Globus pallidus (tissue), 1 donor: ENCODE results near the gene SPESP1.
"Not testable (repeated sequence)": the region's sequence is repeated elsewhere in the genome, so short reads cannot be mapped to it uniquely, and the experiment has no call there.

Experiments
- DNase-seq: peaks from one replicate; pipeline ENCODE4 v3.0.0-alpha.2; 2015; ENCODE audit warnings: low spot score

Gene SPESP1

GRCh38 chr15:68963719-68964118 lies 33.4 kb downstream of the SPESP1 start:
- DNase-seq, result not testable (repeated sequence)

GRCh38 chr15:68966996-68967395 lies 36.7 kb downstream of the SPESP1 start:
- DNase-seq, result no peak

- no peak for DNase-seq
Measured at GRCh38 chr15:68967948-68968347, 37.6 kb downstream of the SPESP1 start.

- DNase-seq, result no peak
Measured at GRCh38 chr15:68969298-68969697, 39.0 kb downstream of the SPESP1 start.

- no peak for DNase-seq
Measured at GRCh38 chr15:68972201-68973065, 42.1 kb downstream of the SPESP1 start.

GRCh38 chr15:68975651-68976160 lies 45.4 kb downstream of the SPESP1 start:
- DNase-seq, result not testable (repeated sequence)

- not testable (repeated sequence) for DNase-seq
Measured at GRCh38 chr15:68977426-68977825, 47.1 kb downstream of the SPESP1 start.

GRCh38 chr15:68979006-68979405 lies 48.7 kb downstream of the SPESP1 start:
- no peak for DNase-seq

- no peak for DNase-seq
Measured at GRCh38 chr15:68979816-68980215, 49.5 kb downstream of the SPESP1 start.

GRCh38 chr15:68980786-68981185 lies 50.5 kb downstream of the SPESP1 start:
- no peak for DNase-seq

GRCh38 chr15:68981941-68982340 lies 51.6 kb downstream of the SPESP1 start:
- no peak for DNase-seq

GRCh38 chr15:68982976-68983563 lies 52.7 kb downstream of the SPESP1 start:
- DNase-seq, result no peak

- DNase-seq, result no peak
Measured at GRCh38 chr15:68983961-68984481, 53.7 kb downstream of the SPESP1 start.

GRCh38 chr15:68984586-68984985 lies 54.3 kb downstream of the SPESP1 start:
- no peak for DNase-seq

- DNase-seq, result no peak
Measured at GRCh38 chr15:68985361-68985891, 55.1 kb downstream of the SPESP1 start.

GRCh38 chr15:68986322-68986721 lies 56.0 kb downstream of the SPESP1 start:
- DNase-seq, result no peak

- DNase-seq, result no peak
Measured at GRCh38 chr15:68987120-68987519, 56.8 kb downstream of the SPESP1 start.

GRCh38 chr15:68987676-68988075 lies 57.4 kb downstream of the SPESP1 start:
- DNase-seq, result no peak

- DNase-seq, result no peak
Measured at GRCh38 chr15:68989541-68990230, 59.4 kb downstream of the SPESP1 start.

- no peak for DNase-seq
Measured at GRCh38 chr15:68990231-68990991, 60.1 kb downstream of the SPESP1 start.

GRCh38 chr15:68990992-68991500 lies 60.7 kb downstream of the SPESP1 start:
- DNase-seq, result no peak
